Left kidney (tissue), 2 donors: ENCODE data around the gene MROH2A. TPM values are rescaled to one million over a fixed set of nuclear protein-coding genes. Genes with fewer than 3 reads are reported as not detected.

Experiments used
- DNase-seq: peaks from one replicate; pipeline ENCODE4 v3.0.0-alpha.2; 2013
- polyA plus RNA-seq: library from polyadenylated mRNA; unstranded; fragments of 120-200 nt; gene quantifications from one replicate; pipeline ENCODE4 v1.2.1, GENCODE V29; 2013; ENCODE audit not compliant: insufficient read length

MROH2A gene
- polyA plus RNA-seq, 1 donor, result 0.28 TPM

- DNase-seq, result no peak
Measured at GRCh38 chr2:233761040-233761769, 16.9 kb upstream of the MROH2A start.

- no peak for DNase-seq
Measured at GRCh38 chr2:233764264-233764663, 13.9 kb upstream of the MROH2A start.

- DNase-seq, result no peak
Measured at GRCh38 chr2:233764761-233765160, 13.4 kb upstream of the MROH2A start.

- DNase-seq, result no peak
Measured at GRCh38 chr2:233766416-233766815, 11.7 kb upstream of the MROH2A start.

GRCh38 chr2:233768076-233768475, 10.1 kb upstream of the MROH2A start:
- no peak for DNase-seq

DNA sequence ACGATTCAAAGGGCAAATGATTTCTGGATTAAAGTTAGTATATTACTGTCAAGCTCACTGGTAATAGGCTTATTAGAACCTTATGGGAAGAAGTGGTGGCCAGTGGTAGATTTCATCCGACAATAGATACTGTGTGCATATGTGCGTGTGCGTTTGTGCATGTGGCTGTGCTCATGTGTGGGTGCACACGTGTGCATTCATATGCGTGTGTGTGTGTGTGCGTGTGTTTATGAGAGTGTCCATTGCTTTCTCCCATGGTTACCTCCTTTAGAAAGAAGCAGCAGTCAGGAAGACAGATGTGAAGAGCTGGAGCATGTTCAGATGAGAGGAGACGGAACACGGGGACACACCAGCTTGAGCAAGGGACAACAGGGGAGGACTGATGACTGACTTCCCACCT, 8.9 kb upstream of the MROH2A start:
- no peak for DNase-seq

- no peak for DNase-seq
Measured at GRCh38 chr2:233772153-233772552, 6.0 kb upstream of the MROH2A start.

DNA sequence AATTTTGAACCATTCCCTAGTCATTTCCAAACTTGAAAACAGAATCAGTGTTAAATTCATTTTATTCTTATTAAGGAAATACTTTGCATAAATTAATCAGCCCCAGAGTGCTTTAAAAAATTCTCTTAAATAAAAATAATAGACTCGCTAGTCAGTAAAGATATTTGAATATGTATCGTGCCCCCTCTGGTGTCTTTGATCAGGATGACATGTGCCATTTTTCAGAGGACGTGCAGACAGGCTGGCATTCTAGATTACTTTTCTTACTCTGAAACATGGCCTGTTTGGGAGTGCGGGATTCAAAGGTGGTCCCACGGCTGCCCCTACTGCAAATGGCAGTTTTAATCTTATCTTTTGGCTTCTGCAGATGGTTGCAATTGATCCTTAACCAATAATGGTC, 5.5 kb upstream of the MROH2A start:
- DNase-seq, result no peak

DNA sequence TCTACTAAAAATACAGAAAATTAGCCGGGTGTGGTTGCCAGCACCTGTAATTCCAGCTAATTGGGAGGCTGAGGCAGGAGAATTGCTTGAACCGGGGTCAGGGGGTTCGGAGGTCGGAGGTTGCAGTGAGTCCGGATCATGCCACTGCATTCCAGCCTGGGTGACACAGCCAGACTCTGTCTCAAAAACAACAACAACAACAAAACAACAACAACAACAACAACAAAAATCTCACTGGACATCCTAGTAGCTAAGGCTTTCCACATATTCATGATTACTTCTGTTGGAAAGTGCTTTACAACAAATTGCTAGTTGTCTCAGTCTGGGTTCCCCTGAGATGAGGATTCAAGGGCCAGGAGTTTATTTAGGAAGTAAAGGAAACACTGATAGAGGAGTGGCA, 4.3 kb upstream of the MROH2A start:
- DNase-seq, result no peak

GRCh38 chr2:233775414-233775813, 2.7 kb upstream of the MROH2A start:
- no peak for DNase-seq

- DNase-seq, result no peak
Measured at GRCh38 chr2:233779722-233780121, 1.6 kb downstream of the MROH2A start.

DNA sequence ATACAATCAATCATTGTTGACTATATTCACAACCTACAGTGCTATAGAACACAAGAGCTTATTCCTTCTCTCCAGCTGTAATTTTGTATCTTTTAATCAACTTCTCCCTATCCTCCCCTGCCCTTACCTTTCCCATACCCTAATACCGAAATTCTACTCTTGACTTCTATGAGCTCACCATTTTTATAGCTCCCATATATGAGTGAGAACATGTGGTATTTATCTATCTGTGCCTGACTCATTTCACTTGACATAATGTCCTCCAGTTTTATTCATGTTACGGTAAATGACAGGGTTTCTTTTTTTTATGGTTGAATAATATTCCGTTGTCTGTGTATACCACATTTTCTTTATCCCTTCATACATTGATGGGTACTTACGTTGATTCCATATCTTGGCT, 2.6 kb downstream of the MROH2A start:
- DNase-seq, result no peak

DNA sequence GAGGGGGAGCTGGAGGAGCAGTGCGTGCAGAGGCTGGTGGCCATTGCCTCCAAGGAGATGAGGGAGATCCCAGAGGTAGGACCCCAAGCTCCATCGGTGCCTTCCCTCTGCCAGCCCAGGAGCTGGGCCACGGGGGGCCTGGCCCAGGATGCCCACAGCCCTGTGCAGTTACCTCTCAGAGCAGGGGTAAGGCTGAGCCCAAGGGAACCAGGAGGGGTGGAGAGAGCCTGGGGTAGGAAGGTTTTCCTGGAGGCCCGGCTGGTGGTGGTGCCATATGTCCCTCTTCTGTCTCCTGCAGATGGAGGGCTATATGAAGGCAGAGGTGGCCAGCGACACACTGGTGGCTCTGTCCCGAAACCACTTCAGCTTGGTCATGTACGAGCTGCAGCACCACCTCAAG, 11.4 kb downstream of the MROH2A start:
- DNase-seq, result no peak

- no peak for DNase-seq
Measured at GRCh38 chr2:233791151-233791882, 13.2 kb downstream of the MROH2A start.

DNA sequence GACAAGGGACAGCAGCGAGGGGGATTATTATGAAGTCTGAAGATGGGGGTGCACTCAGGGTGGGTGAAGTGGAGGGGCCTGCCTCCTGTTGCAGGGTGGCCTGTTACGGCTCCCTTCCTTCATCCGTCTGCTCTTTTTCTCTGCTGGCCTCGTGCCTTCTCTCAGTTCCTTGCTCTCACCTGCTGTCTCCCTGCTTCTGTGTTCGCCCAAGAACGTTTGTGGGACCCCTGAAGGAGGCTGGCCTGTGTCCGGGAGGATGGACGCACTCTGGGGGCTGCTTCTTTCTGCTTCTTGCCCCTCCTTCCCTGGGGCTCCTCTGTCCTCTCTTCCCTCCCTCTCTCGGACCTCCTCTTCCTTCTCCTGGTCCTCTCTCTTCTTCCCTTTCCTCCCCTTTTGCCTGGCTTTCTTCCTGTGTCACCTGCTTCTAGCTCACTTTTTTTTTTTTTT, 13.8 kb downstream of the MROH2A start:
- DNase-seq, result no peak

DNA sequence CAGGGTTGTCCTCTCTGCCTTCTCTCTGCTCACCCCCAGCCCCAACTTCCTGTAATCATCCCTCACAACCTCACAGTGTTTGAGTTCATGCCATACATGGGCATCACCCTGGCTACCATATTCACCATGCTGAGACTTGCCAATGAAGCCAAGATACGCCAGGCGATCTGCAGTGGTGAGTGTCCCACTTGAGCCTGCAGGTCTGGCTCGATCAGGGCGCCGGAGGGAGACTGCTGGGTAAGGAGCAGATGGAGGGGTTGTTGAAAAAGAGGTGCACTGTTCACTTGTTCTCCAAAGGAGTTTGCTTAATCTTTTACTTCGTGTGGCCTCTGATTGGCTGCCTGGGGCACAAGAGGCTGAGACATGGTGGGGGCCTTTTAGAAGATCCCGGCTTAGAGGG, 14.6 kb downstream of the MROH2A start:
- no peak for DNase-seq

- no peak for DNase-seq
Measured at GRCh38 chr2:233793465-233794127, 15.5 kb downstream of the MROH2A start.

DNA sequence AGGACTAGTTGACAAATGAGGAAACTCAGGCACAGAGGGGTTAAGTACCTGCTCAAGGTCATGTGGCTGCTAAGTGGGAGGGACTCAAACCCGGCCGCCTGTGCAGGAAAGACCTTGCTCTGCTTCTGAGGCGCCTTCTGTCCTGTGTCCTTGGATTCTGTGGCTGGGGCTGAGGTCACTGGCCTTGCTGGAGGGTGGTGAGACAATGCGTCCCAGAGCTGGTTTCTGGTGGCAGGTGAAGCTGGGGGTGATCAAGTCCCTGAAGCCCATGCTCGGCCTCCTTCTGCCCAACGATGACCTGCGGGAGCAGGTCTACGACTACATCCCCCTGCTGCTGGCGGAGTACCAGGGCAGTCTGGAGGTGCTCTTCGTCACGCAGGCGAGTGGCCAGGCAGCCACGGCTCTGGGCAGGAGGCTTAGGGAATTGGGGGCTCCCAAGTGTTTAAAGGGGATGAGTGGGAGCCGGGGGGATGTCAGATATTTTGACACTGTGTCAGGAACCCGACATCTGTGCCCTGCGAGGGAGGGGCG, 16.1 kb downstream of the MROH2A start:
- no peak for DNase-seq

DNA sequence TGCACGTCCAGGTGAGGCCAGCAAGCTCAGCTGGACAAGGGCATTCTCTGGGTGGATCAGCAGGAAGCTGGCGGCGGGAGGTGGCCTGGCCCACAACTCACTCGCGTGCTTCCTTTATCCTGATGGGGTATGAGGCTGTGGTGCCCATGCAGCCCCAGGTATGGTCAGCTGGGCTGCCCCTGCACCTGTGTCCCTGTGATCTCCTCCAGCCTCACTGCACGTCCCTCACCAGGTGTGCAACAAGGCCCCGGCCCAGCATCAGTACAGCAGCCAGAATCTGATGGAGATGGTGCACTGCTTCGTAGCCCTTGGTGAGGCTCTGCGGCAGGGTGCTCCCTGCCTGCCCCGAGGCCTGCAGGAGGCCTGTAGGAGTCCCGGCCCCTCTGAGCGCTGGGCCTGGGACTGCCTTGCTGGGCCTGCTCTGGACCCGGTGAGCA, 17.6 kb downstream of the MROH2A start:
- no peak for DNase-seq

DNA sequence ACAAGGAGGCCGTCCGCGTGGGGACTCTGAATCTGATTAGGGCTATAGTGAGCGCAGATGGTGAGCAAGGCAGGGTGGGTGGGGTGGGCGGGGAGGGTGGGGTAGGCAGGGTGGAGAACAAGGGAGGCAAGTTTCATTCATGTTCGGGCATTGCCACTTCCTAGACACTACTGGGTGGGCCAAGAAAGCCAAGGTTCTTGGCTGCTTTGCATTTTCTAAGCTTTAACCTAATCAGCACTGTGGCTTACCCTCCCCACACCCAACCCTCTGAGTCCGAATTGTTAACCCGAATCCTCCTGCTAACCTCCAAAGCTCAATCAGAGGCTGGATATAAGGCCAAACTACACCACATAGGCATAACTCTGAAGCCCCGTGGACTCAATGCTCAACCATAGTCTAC, 18.1 kb downstream of the MROH2A start:
- no peak for DNase-seq

DNA sequence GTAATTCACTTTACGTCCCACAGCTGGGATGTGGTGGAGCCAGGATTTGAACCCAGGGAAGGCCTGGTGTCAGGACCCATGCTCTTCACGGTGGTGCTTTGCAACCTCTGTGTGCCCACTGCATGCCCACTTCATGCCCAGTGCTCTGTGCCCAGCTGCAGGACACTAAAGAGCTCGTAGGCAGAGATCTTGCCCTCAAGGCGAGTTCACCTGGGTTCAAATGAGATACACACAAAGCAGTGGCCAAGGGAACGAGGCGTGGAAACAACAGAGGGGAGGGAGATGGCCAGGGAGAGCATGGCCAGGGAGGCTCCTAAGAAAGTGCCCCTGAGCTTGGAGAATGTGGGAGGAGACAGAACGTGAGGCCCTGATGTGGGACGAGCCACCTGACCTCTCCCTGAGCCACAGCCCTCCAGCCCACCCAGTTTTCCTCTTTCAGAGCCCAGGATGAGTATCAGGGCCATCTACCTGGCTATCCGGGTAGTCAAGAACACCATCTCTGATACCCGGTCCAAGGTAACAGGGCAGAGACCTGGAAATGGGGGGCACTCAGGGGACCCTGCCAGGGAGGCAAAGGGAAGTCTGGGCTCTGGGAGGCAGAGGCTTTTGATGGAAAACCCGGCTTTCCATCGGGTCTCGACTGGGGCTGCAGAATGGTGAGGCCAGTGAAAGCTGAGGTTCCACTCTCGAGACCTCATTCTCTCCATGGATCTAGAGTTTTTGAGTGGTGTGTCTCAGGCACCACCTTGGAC, 20.4 kb downstream of the MROH2A start:
- DNase-seq, result no peak

- no peak for DNase-seq
Measured at GRCh38 chr2:233799087-233799665, 21.0 kb downstream of the MROH2A start.
